Adipocyte (in vitro differentiated cells): Measurements from ENCODE around the gene CD3D.

Experiments
- DNase-seq: peaks from one replicate; pipeline ENCODE4 v3.0.0-alpha.2; 2015; ENCODE audit warnings: low read depth
- H3K27me3 ChIP-seq: replicated peaks from 2 replicates; pipeline ENCODE4 v1.7.0; 2013; ENCODE audit warnings: mild to moderate bottlenecking, low read length, moderate library complexity; ENCODE audit not compliant: control insufficient read depth, insufficient read depth
- H3K36me3 ChIP-seq: 2 replicates; pipeline ENCODE4 v1.7.0; 2013; ENCODE audit warnings: low read length, mild to moderate bottlenecking, moderate library complexity; ENCODE audit not compliant: control insufficient read depth, insufficient read depth, severe bottlenecking
- H3K4me1 ChIP-seq: 2 replicates; pipeline ENCODE4 v1.7.0; 2013; ENCODE audit warnings: mild to moderate bottlenecking, low read length, moderate library complexity; ENCODE audit not compliant: control insufficient read depth, insufficient read depth
- H3K4me3 ChIP-seq: 2 replicates; pipeline ENCODE4 v1.7.0; 2013; ENCODE audit warnings: mild to moderate bottlenecking, low read length, moderate library complexity
- H3K9ac ChIP-seq: 2 replicates; pipeline ENCODE4 v1.7.0; 2013; ENCODE audit warnings: mild to moderate bottlenecking, low read length, moderate library complexity
- H3K9me3 ChIP-seq: 2 replicates; pipeline ENCODE4 v1.7.0; 2013; ENCODE audit warnings: mild to moderate bottlenecking, low read length, moderate library complexity; ENCODE audit not compliant: control insufficient read depth

CD3D gene

DNA sequence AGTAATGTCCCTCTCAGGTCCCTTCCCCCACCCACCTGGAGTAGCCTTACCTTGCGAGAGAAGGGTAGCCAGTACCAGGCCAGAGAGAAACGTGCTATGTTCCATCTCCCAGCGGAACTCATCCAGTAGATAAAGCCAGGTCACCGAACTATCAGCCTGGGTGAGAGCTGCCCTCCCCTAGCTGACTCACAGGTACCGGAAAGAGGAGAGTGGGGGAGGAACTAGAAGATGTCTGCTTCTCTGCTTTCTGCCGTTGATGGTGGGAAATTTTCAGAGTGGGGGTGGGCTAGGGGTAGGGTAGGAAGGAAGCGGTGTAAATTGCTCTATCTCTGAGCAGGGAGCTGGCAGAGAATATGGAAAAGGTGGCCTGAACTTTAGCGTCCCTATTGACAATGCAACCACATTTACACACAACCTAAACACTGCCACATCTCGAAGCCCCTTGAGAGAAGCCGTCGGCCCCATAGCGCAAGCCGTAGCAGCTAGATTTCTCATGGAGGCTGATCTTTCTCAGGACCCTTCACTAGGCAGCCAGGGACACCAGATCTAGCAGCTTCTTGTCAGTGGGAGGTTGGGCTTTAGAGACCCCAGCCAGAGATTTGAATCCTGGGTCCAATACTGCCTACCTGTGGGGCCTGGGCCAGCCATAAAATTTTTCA, at the start of gene CD3D:
Gene CD3D (minus strand): TSS at position 203 of the 659 bp plus-strand sequence. CDS start 98 bp downstream, at position 105.
- Histone ChIP-seq H3K4me3 (no peak within 1 kb of the TSS), H3K9ac (no peak within 1 kb of the TSS), H3K27me3 (peaks cover 55% of the 10 kb centered on the region), H3K4me1 (no peaks in the 10 kb centered on the region), H3K9me3 (no peaks in the 10 kb centered on the region), H3K36me3 (no peaks in the 10 kb centered on the region)
- no peak for DNase-seq

GRCh38 chr11:118383657-118384056, 41.2 kb upstream of the CD3D start:
- H3K36me3 ChIP-seq, result peaks cover 97% of the 10 kb centered on the region
- no peak for DNase-seq
- H3K4me3 ChIP-seq, result no peak overlapping the region

GRCh38 chr11:118382954-118383353, 40.4 kb upstream of the CD3D start:
- peaks cover 100% of the 10 kb centered on the region for H3K36me3 ChIP-seq
- H3K9me3 ChIP-seq, result no peaks in the 10 kb centered on the region
- no peak overlapping the region for H3K9ac ChIP-seq
- H3K4me1 ChIP-seq, result no peaks in the 10 kb centered on the region
- no peaks in the 10 kb centered on the region for H3K27me3 ChIP-seq
- DNase-seq, result no peak
- no peak overlapping the region for H3K4me3 ChIP-seq

More at GRCh38 chr11:118383657-118384056, 41.2 kb upstream of the CD3D start:
- no peaks in the 10 kb centered on the region for H3K4me1 ChIP-seq
- no peaks in the 10 kb centered on the region for H3K27me3 ChIP-seq
- H3K9me3 ChIP-seq, result no peaks in the 10 kb centered on the region
- H3K9ac ChIP-seq, result no peak overlapping the region

DNA sequence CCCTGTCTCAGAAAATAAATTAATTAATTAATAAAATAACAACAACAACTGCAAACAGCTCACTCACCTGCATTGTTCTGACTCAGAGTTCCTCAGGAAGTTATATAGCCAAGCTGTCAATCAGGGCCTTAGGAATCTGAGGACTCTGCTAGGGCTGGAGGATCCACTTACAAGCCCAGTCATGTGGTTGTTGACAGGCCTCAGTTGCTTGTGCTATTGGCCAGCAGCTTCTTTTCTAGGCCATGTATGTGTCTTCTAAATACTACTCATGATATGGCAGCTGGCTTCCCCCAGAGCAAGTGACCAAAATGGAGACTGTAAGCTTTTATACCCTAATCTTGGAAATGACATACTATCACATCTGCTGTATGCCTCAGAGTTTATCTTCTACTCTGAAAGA, 38.1 kb upstream of the CD3D start:
- H3K9ac ChIP-seq, result no peak overlapping the region
- H3K4me1 ChIP-seq, result no peaks in the 10 kb centered on the region
- no peak for DNase-seq
- no peaks in the 10 kb centered on the region for H3K9me3 ChIP-seq
- H3K36me3 ChIP-seq, result peaks cover 89% of the 10 kb centered on the region
- H3K4me3 ChIP-seq, result no peak overlapping the region
- no peaks in the 10 kb centered on the region for H3K27me3 ChIP-seq

DNA sequence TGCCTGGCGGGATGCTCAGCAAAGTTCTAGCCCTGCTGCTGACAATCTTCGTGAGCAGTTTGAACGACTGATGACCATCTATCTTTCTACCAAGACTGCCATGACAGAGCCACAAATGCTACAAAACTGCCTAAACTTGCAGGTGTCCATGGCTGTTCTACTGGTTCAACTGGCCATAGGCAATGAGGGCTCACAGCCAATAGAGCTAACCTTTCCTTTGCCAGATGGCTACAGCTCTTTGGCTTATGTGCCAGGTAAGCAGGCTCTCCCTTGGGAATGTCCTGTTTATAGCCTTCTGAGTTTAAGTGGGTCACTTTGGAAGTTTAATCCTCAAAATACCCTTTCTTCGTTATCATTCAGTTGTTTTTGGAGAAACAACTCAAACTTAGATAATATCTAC, 37.0 kb upstream of the CD3D start:
- no peak for DNase-seq
- Histone ChIP-seq H3K9me3 (no peaks in the 10 kb centered on the region), H3K9ac (no peak overlapping the region), H3K27me3 (no peaks in the 10 kb centered on the region), H3K36me3 (peaks cover 79% of the 10 kb centered on the region), H3K4me3 (no peak overlapping the region), H3K4me1 (peaks cover 7% of the 10 kb centered on the region)

DNA sequence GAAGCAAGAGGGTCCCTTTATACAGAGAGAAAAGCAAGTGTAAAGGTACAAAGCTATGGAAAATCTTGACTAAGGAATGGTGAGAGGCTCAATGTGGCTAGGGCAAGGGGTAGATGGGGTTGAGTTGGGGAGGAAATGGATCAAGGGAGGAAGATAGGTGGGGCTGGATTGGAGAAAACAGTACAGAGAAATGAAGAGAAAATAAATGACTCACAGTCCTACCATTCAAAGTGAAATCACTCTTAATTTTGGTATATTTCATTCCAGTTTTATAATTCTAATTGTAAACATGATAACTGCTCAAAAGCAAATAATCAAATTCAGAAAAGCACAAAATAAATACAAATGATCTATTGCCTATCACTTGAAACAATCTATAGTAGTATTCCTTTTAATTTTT, 33.5 kb upstream of the CD3D start:
- Histone ChIP-seq H3K9ac (no peak overlapping the region), H3K4me3 (no peak overlapping the region), H3K4me1 (peaks cover 14% of the 10 kb centered on the region), H3K36me3 (peaks cover 76% of the 10 kb centered on the region), H3K9me3 (no peaks in the 10 kb centered on the region), H3K27me3 (no peaks in the 10 kb centered on the region)
- no peak for DNase-seq

GRCh38 chr11:118374729-118375128, 32.2 kb upstream of the CD3D start:
- Histone ChIP-seq H3K27me3 (no peaks in the 10 kb centered on the region), H3K9me3 (no peaks in the 10 kb centered on the region), H3K36me3 (peaks cover 75% of the 10 kb centered on the region), H3K4me3 (no peak overlapping the region), H3K4me1 (peaks cover 14% of the 10 kb centered on the region), H3K9ac (no peak overlapping the region)
- DNase-seq, result no peak

GRCh38 chr11:118373871-118374270, 31.4 kb upstream of the CD3D start:
- Histone ChIP-seq H3K4me3 (no peak overlapping the region), H3K9ac (no peak overlapping the region), H3K9me3 (no peaks in the 10 kb centered on the region), H3K27me3 (no peaks in the 10 kb centered on the region), H3K36me3 (peaks cover 75% of the 10 kb centered on the region), H3K4me1 (peaks cover 14% of the 10 kb centered on the region)
- DNase-seq, result no peak

DNA sequence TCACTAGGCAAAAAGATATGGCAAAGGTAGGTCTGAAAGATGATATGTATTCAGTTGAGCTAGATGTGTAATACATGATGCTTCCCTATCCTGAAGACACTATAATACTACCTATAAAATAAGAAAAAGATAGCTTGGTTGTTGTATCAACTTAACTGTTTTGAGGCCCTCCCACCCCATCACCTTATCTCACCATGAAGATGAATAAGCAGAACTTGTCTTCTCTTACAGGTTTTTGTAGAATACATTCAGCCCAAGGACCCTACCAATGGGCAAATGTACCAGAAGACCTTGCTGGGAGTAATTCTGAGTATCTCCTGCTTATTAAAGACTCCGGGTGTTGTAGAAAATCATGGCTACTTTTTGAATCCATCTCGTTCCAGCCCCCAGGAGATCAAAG, 30.8 kb upstream of the CD3D start:
- no peak for DNase-seq
- Histone ChIP-seq H3K4me1 (peaks cover 14% of the 10 kb centered on the region), H3K36me3 (peaks cover 75% of the 10 kb centered on the region), H3K9ac (no peak overlapping the region), H3K4me3 (no peak overlapping the region), H3K9me3 (no peaks in the 10 kb centered on the region), H3K27me3 (no peaks in the 10 kb centered on the region)

GRCh38 chr11:118370774-118371173, 28.3 kb upstream of the CD3D start:
- no peak for DNase-seq
- peaks cover 14% of the 10 kb centered on the region for H3K4me1 ChIP-seq
- H3K4me3 ChIP-seq, result no peak overlapping the region
- H3K9ac ChIP-seq, result no peak overlapping the region
- H3K9me3 ChIP-seq, result no peaks in the 10 kb centered on the region
- H3K27me3 ChIP-seq, result no peaks in the 10 kb centered on the region
- H3K36me3 ChIP-seq, result peaks cover 77% of the 10 kb centered on the region

GRCh38 chr11:118366287-118366686, 23.8 kb upstream of the CD3D start:
- no peak for DNase-seq
- Histone ChIP-seq H3K36me3 (peaks cover 59% of the 10 kb centered on the region), H3K4me3 (no peak overlapping the region), H3K4me1 (no peaks in the 10 kb centered on the region), H3K9ac (no peak overlapping the region), H3K27me3 (no peaks in the 10 kb centered on the region), H3K9me3 (no peaks in the 10 kb centered on the region)
